Neural cell (in vitro differentiated cells): ENCODE results near the gene COLGALT1. TPM values are rescaled to one million over a fixed set of nuclear protein-coding genes. Genes with fewer than 3 reads are reported as not detected.

Source experiments
- H2AFZ ChIP-seq: fragments of 200-600, 300-800 bp; sonication (generic), shearing (Covaris generic); 2 replicates; pipeline ENCODE4 v1.6.0; 2014; ENCODE audit warnings: low read depth, mild to moderate bottlenecking, antibody characterized with exemption, low read length, moderate library complexity
- H3F3A ChIP-seq: fragments of 200-600 bp; shearing (Covaris generic); 2 replicates; pipeline ENCODE4 v1.6.1; 2016; ENCODE audit warnings: mild to moderate bottlenecking, moderate library complexity, mixed read lengths, antibody characterized with exemption, low read length; ENCODE audit not compliant: insufficient read depth, poor library complexity, severe bottlenecking
- H3K27ac ChIP-seq: fragments of 200-600, 300-800 bp; sonication (generic), shearing (Covaris generic); 2 replicates; pipeline ENCODE4 v1.5.1; 2014; ENCODE audit warnings: mild to moderate bottlenecking, low read length, moderate library complexity
- H3K27me3 ChIP-seq: fragments of 300-800, 200-600 bp; sonication (generic), shearing (Covaris generic); 2 replicates; pipeline ENCODE4 v1.6.0; 2014; ENCODE audit warnings: mild to moderate bottlenecking, low read depth, low read length, moderate library complexity; ENCODE audit not compliant: insufficient read depth
- H3K36me3 ChIP-seq: fragments of 300-800, 200-600 bp; sonication (generic), shearing (Covaris generic); 2 replicates; pipeline ENCODE4 v1.5.1; 2014; ENCODE audit warnings: mild to moderate bottlenecking, antibody characterized with exemption, low read length, moderate library complexity; ENCODE audit not compliant: insufficient read depth
- H3K4me2 ChIP-seq: fragments of 300-800, 200-600 bp; sonication (generic), shearing (Covaris generic); 2 replicates; pipeline ENCODE4 v1.6.0; 2014; ENCODE audit warnings: mild to moderate bottlenecking, low read length
- H3K4me3 ChIP-seq: fragments of 300-800, 200-600 bp; sonication (generic), shearing (Covaris generic); 2 replicates; pipeline ENCODE4 v1.5.1; 2014; ENCODE audit warnings: mild to moderate bottlenecking, low read length, moderate library complexity
- H3K79me2 ChIP-seq: fragments of 200-600 bp; shearing (Covaris generic); replicated peaks from 2 replicates; pipeline ENCODE4 v1.6.0; 2014; ENCODE audit warnings: mild to moderate bottlenecking, low read length, moderate library complexity; ENCODE audit not compliant: insufficient read depth
- H3K9ac ChIP-seq: fragments of 300-800, 200-600 bp; sonication (generic), shearing (Covaris generic); 2 replicates; pipeline ENCODE4 v1.6.1; 2016; ENCODE audit warnings: mild to moderate bottlenecking, low read length, mixed read lengths
- H3K9me2 ChIP-seq: fragments of 200-600 bp; shearing (Covaris generic); 2 replicates; pipeline ENCODE4 v1.6.1; 2016; ENCODE audit warnings: mild to moderate bottlenecking, low read length, mixed read lengths; ENCODE audit not compliant: insufficient read depth
- H3K9me3 ChIP-seq: fragments of 200-600, 300-800 bp; sonication (generic), shearing (Covaris generic); 2 replicates; pipeline ENCODE4 v1.6.1; 2016; ENCODE audit warnings: mild to moderate bottlenecking, mixed run types, low read length, moderate library complexity, mixed read lengths
- H4K20me1 ChIP-seq: fragments of 200-600 bp; shearing (Covaris generic); 2 replicates; pipeline ENCODE4 v1.6.1; 2016; ENCODE audit warnings: mild to moderate bottlenecking, mixed run types; ENCODE audit not compliant: insufficient read depth
- EP300 ChIP-seq: fragments of 450-650 bp; conservative IDR thresholded peaks from 2 replicates; pipeline ENCODE4 v1.6.1; 2014; ENCODE audit warnings: antibody characterized with exemption, mild to moderate bottlenecking, moderate library complexity; ENCODE audit not compliant: poor library complexity, severe bottlenecking
- EZH2 ChIP-seq: fragments of 200-600, 300-800 bp; shearing (Covaris generic), sonication (generic); IDR thresholded peaks from 2 replicates; pipeline ENCODE4 v1.6.1; 2014; ENCODE audit warnings: antibody characterized with exemption, low read length, borderline replicate concordance, mild to moderate bottlenecking; ENCODE audit not compliant: insufficient read depth, poor library complexity, severe bottlenecking
- MXI1 ChIP-seq: fragments of 450-650 bp; conservative IDR thresholded peaks from 2 replicates; pipeline ENCODE4 v1.6.1; 2014; ENCODE audit warnings: antibody characterized with exemption, mild to moderate bottlenecking; ENCODE audit not compliant: poor library complexity, severe bottlenecking
- POLR2AphosphoS5 ChIP-seq: IDR thresholded peaks from 2 replicates; pipeline ENCODE4 v1.6.1; 2012
- RAD21 ChIP-seq: fragments of 450-650 bp; conservative IDR thresholded peaks from 2 replicates; pipeline ENCODE4 v1.6.1; 2014; ENCODE audit warnings: antibody characterized with exemption, mild to moderate bottlenecking, moderate library complexity
- SMC3 ChIP-seq: fragments of 450-650 bp; conservative IDR thresholded peaks from 2 replicates; pipeline ENCODE4 v1.6.1; 2014; ENCODE audit warnings: antibody characterized with exemption, mild to moderate bottlenecking, moderate library complexity; ENCODE audit not compliant: poor library complexity
- TAF1 ChIP-seq: IDR thresholded peaks from 2 replicates; pipeline ENCODE4 v1.6.1; 2012; ENCODE audit warnings: low read depth
- polyA plus RNA-seq: library from polyadenylated mRNA; depleted of rRNA; stranded (reverse); fragments of >200 nt; gene quantifications from 2 replicates; pipeline ENCODE4 v1.2.3, GENCODE V29; 2014
- TF ChIP-seq, protein P1 (sequence below): IDR thresholded peaks from 2 replicates; pipeline ENCODE4 v1.6.1; 2012; ENCODE audit warnings: borderline replicate concordance
- TF ChIP-seq, protein P2 (sequence below): fragments of 450-650 bp; IDR thresholded peaks from 2 replicates; pipeline ENCODE4 v1.5.1; 2014; ENCODE audit warnings: antibody characterized with exemption, mild to moderate bottlenecking, moderate library complexity; ENCODE audit not compliant: poor library complexity, severe bottlenecking

Gene COLGALT1
- polyA plus RNA-seq, 1 donor from 2014 or later = 18.8 TPM

- Histone ChIP-seq H3K27ac (no peak overlapping the region), H3K4me3 (no peak overlapping the region), H3K27me3 (no peaks in the 10 kb centered on the region), H3K9me2 (no peaks in the 10 kb centered on the region), H3K9me3 (peaks cover 4% of the 10 kb centered on the region), H3K4me2 (no peak overlapping the region), H3K36me3 (no peaks in the 10 kb centered on the region), H4K20me1 (no peaks in the 10 kb centered on the region), H2AFZ (no peak overlapping the region), H3K79me2 (no peaks in the 10 kb centered on the region), H3F3A (no peaks in the 10 kb centered on the region), H3K9ac (no peak overlapping the region)
- TF ChIP-seq, protein P1, sequence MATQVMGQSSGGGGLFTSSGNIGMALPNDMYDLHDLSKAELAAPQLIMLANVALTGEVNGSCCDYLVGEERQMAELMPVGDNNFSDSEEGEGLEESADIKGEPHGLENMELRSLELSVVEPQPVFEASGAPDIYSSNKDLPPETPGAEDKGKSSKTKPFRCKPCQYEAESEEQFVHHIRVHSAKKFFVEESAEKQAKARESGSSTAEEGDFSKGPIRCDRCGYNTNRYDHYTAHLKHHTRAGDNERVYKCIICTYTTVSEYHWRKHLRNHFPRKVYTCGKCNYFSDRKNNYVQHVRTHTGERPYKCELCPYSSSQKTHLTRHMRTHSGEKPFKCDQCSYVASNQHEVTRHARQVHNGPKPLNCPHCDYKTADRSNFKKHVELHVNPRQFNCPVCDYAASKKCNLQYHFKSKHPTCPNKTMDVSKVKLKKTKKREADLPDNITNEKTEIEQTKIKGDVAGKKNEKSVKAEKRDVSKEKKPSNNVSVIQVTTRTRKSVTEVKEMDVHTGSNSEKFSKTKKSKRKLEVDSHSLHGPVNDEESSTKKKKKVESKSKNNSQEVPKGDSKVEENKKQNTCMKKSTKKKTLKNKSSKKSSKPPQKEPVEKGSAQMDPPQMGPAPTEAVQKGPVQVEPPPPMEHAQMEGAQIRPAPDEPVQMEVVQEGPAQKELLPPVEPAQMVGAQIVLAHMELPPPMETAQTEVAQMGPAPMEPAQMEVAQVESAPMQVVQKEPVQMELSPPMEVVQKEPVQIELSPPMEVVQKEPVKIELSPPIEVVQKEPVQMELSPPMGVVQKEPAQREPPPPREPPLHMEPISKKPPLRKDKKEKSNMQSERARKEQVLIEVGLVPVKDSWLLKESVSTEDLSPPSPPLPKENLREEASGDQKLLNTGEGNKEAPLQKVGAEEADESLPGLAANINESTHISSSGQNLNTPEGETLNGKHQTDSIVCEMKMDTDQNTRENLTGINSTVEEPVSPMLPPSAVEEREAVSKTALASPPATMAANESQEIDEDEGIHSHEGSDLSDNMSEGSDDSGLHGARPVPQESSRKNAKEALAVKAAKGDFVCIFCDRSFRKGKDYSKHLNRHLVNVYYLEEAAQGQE = no peak
- no peak for TF ChIP-seq TAF1
- TF ChIP-seq, protein P2, sequence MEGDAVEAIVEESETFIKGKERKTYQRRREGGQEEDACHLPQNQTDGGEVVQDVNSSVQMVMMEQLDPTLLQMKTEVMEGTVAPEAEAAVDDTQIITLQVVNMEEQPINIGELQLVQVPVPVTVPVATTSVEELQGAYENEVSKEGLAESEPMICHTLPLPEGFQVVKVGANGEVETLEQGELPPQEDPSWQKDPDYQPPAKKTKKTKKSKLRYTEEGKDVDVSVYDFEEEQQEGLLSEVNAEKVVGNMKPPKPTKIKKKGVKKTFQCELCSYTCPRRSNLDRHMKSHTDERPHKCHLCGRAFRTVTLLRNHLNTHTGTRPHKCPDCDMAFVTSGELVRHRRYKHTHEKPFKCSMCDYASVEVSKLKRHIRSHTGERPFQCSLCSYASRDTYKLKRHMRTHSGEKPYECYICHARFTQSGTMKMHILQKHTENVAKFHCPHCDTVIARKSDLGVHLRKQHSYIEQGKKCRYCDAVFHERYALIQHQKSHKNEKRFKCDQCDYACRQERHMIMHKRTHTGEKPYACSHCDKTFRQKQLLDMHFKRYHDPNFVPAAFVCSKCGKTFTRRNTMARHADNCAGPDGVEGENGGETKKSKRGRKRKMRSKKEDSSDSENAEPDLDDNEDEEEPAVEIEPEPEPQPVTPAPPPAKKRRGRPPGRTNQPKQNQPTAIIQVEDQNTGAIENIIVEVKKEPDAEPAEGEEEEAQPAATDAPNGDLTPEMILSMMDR = no peak
- TF ChIP-seq POLR2AphosphoS5 = no peak
- no peak for TF ChIP-seq EP300
- no peak for TF ChIP-seq RAD21
- no peak for TF ChIP-seq EZH2
- TF ChIP-seq SMC3 = no peak
- no peak for TF ChIP-seq MXI1
These were observed 24.9 kb upstream of the COLGALT1 start for GRCh38 chr19:17530586-17530985.

GRCh38 chr19:17532116-17532515 is 23.3 kb upstream of the COLGALT1 start:
- H3K79me2 ChIP-seq = no peaks in the 10 kb centered on the region
- no peaks in the 10 kb centered on the region for H4K20me1 ChIP-seq
- no peaks in the 10 kb centered on the region for H3K9me2 ChIP-seq
- no peak overlapping the region for H3K4me2 ChIP-seq
- no peak overlapping the region for H3K27ac ChIP-seq
- no peaks in the 10 kb centered on the region for H3K36me3 ChIP-seq
- TF ChIP-seq, protein P2 = no peak
- TF ChIP-seq MXI1 = no peak
- no peaks in the 10 kb centered on the region for H3K27me3 ChIP-seq
- H2AFZ ChIP-seq = no peak overlapping the region
- H3F3A ChIP-seq = no peaks in the 10 kb centered on the region
- no peak overlapping the region for H3K9ac ChIP-seq
- no peak overlapping the region for H3K4me3 ChIP-seq
- peaks cover 4% of the 10 kb centered on the region for H3K9me3 ChIP-seq
